HUDEP-2 (cell line): ENCODE measurements around the gene ALDH1B1.
A peak's percentile ranks its signal among the peaks of the same experiment; 100 is the strongest.

Experiments used
- DNase-seq, 76 experiments: peaks; one replicate each; lab custom pipeline; 2025; ENCODE audit not compliant: unreplicated experiment in 76 of 76; lab: John Stamatoyannopoulos, UW

ALDH1B1 gene

GRCh38 chr9:38392235-38393127, at the start of gene ALDH1B1:
ALDH1B1 (plus strand) TSS chr9:38392702; CDS start chr9:38395749, 3,047 bp downstream.
- DNase-seq, result peak in 72 of 76 experiments; percentile 16 to 85 (median 68)

GRCh38 chr9:38343037-38343436, 49.5 kb upstream of the ALDH1B1 start:
- DNase-seq, result no peak

GRCh38 chr9:38343552-38343951, 49.0 kb upstream of the ALDH1B1 start:
- no peak for DNase-seq

- DNase-seq, result no peak
Measured at GRCh38 chr9:38344566-38345324, 47.8 kb upstream of the ALDH1B1 start.

GRCh38 chr9:38345851-38346755, 46.4 kb upstream of the ALDH1B1 start:
- DNase-seq, result no peak

GRCh38 chr9:38346811-38347210, 45.7 kb upstream of the ALDH1B1 start:
- DNase-seq, result no peak

GRCh38 chr9:38347271-38347671, 45.2 kb upstream of the ALDH1B1 start:
- no peak for DNase-seq

GRCh38 chr9:38347946-38348345, 44.6 kb upstream of the ALDH1B1 start:
- DNase-seq, result no peak

- DNase-seq, result no peak
Measured at GRCh38 chr9:38350529-38350928, 42.0 kb upstream of the ALDH1B1 start.

GRCh38 chr9:38352530-38353328, 39.8 kb upstream of the ALDH1B1 start:
- DNase-seq, result no peak

- no peak for DNase-seq
Measured at GRCh38 chr9:38355115-38355514, 37.4 kb upstream of the ALDH1B1 start.

- no peak for DNase-seq
Measured at GRCh38 chr9:38355517-38356120, 36.9 kb upstream of the ALDH1B1 start.

GRCh38 chr9:38356851-38357250, 35.7 kb upstream of the ALDH1B1 start:
- DNase-seq, result no peak

GRCh38 chr9:38357350-38358114, 35.0 kb upstream of the ALDH1B1 start:
- no peak for DNase-seq

GRCh38 chr9:38358390-38359296, 33.9 kb upstream of the ALDH1B1 start:
- DNase-seq, result no peak

- DNase-seq, result no peak
Measured at GRCh38 chr9:38359297-38359653, 33.2 kb upstream of the ALDH1B1 start.

- no peak for DNase-seq
Measured at GRCh38 chr9:38359689-38360385, 32.7 kb upstream of the ALDH1B1 start.
